ENCODE results near the gene NCEH1.
A peak's percentile ranks its signal among the peaks of the same experiment; 100 is the strongest.
"Not testable (repeated sequence)": the region's sequence is repeated elsewhere in the genome, so short reads cannot be mapped to it uniquely, and the experiment has no call there.

Gene NCEH1

DNA sequence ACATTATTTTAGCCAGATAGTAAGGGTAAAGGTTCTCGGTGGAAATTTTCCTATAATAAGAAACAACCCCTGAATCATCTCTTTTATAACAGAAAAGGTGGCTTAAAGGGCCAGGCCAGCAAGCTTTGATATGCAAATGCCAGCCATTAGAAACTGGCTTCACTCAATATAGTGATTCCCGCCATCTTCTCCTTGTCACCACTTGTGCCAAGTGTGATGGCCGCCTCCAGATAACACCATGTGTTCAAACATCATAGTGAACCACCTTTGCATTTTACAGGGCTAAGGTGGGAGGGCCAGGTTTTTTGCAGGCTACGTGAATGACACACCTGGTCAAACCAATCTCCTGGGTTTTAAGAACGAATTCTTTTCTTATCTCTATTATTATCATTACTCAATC, 31.3 kb downstream of the NCEH1 start:
- no peak for DNase-seq (ENCODE audit: low read depth in 2 of 3, low spot score in 1 of 3)

DNA sequence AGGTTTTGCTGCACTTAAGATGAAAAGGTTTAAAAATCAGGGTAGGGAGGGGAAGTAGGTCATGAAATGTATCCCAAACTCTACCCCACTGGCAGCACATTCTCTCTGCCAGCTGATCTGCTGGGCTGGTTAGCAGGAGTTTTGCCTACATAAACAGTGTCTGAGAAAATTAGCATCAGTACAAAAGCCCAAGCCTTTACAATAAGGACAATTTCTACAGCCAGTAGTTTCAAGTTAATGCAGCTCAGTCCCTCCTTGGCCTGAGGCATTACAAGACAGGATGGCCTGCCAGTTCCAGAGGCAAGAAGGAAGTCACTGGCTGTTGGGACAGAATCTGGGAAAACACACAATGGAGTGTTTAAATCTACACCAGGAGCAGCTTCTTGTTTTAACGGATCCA, 32.8 kb downstream of the NCEH1 start:
- no peak for DNase-seq (ENCODE audit: low read depth in 2 of 3, low spot score in 1 of 3)

DNA sequence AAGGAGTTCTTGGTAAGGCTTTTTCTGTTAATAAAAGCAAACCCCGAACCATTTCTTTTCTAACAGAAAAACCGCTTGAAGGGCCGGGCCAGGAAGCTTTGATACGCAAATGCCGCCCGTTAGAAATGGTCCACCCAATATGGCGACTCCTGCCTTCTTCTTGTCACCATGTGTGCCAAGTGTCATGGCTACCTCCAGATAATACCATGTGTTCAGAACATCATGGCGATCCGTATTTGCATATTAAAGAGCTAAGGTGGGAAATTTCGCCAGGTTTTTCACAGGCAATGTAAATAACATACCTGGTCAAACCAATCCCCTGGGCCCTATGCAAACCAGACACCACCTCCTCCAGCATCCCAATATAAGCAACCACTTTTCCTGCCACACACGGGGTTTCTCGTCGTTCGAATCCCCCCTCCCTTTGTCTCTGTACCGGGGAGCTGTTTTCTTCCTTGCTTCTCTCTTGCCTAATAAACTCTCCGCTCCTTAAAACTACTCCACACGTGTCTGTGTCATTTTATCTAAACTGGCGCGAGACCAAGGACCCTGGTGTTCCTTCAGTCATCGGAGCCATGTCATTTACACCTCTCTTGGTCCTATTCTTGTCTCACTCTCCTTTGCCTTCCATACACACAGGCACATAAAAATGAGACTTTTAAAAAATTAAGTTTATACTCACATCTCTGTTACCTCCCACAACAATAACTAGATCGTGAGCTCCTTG, 34.5 kb downstream of the NCEH1 start:
- DNase-seq (ENCODE audit: low read depth in 2 of 3, low spot score in 1 of 3), result no peak

DNA sequence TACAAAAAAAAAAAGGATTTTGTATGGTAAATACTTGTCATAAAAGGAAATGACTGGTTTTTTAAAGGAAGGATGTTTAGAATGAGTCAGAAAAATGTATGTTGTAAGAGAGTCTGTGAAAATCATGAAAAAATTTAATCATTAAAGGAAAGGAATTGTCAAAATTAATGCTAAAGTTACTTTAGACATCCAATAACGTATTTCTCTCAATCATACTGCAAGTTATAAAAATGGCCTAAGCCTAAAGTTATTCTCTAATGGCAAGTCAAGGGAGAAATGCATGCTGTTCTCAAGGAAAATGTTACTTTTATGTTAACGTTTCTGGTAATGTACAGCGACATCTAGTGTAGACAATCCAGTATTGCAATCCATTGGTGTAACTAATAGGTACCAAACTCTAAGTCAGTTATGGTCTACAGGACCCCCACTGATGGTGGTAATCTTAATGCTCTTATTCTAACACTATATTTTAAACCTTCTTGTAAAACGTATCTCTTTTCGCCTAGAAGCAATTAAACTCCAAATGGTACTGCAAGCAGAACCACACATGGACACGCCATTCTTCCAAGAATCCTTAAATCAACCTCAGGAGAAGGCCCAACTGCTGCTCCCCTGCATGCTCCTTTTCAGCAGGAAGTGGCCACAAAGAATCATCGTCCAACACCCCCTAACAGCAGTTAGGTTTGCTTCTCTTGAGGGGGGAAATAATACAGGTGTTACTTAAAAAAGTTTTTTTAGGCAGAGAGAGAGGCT, 35.2 kb downstream of the NCEH1 start:
- DNase-seq (ENCODE audit: low read depth in 2 of 3, low spot score in 1 of 3), result peak in 1 of 3 donors; percentile 42

DNA sequence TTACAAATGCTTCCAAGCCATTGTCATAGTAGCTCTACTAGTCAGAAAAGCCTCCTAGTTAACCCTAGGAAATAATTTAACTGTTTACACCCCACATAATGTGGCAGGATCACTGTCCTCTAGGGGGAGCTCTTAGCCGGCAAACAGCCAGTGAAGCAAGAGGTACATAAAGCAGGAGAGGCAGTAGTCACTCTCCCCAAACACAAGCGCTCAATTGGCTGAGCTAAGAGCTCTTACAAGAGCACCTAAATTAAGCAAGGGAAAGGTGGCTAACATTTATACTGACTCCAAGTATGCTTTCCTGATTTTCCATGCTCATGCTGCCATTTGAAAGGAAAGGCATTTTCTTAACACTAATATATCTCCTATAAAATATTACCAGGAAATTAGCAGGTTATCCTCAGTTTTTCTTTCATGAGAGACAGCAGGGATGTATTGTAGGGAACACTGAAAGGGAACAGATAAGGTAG, 37.6 kb downstream of the NCEH1 start:
- DNase-seq (ENCODE audit: low read depth in 2 of 3, low spot score in 1 of 3), result peak; percentile 59 to 74 (median 61)

DNA sequence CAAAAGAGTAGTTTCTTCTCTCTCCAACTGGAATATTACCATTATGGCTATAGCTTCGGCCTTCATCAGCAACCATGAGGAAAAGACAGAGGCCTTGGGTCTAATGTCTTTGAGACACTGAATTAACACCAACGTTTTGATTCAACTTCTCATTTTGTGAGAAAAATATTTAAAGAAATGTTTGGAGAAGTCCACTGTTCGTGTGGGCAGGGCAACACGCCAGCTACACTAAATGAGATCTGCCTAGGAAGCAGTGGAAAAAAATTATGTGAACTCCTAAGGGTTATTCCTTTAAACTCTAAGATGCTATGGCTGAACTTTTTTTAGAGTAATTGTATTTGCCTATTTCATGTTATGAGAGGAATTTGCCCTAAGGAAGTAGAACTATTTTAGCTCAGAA, 41.8 kb downstream of the NCEH1 start:
- DNase-seq (ENCODE audit: low read depth in 2 of 3, low spot score in 1 of 3), result no peak

DNA sequence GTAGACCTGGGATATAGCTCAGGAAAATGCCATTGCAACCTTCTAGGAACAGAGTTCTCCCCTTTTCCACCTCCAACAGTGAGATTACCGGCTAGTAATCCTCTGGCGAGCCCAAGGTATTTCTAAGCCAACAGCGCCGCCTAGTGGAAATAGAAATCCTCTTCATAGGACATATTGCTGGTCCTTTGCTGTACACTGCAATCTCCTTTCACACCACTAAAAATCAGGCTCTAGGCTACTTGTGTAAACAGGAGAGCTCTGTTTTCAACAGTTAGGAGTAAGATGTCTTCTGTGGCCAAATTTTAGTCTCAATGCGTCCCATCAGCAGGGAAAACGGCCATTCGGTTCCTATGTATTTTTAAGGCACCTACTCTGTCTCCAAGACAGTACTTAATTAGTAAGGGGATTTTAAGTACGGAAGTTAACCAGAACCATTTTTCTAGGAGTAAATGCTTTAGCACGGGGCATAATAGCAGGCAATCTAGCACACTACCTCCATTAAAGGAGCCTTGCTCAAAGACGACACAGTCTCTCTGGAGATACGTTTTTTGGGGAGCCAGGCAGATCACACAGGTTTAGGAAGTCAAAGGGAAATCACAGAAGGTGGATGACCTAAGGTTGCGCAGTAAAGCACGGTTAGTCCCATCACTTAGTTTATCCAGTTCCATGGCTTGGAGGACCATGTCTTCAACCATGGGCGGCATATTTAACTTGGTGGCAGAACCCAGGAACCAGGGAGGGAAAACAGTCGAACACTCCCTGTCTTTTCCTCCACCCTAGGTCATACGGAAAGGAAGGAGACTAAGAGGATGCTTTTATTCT, 43.8 kb downstream of the NCEH1 start:
- peak; percentile 58 to 84 (median 65) for DNase-seq (ENCODE audit: low read depth in 2 of 3, low spot score in 1 of 3)

DNA sequence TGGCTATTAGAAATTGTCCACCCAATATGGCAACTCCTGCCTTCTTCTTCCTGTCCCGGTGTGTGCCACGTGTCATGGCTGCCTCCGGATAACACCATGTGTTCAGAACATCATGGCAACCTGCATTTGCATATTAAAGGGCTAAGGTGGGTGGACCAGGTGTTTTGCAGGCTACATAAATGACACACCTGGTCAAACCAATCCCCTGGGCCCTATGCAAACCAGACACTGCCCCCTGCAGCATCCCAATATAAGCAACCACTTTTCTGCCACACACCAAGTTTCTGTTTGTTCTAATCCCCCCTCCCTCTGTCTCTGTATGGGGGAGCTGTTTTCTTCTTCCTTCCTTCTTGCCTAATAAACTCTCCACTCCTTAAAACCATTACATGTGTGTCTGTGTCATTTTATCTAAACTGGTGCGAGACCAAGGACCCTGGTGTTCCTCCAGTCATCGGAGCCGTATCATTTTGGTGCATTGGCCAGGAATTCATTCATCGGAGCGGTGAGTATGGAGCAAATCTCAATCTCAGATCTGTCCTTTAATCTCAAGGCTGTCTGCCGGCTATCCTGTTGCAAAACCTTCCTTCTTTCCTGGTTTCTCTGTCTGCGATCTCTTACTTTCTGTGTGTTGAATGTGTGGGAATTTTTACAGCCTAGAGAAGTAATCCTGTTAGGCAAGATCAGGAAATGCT, 44.5 kb downstream of the NCEH1 start:
- no peak for DNase-seq (ENCODE audit: low read depth in 2 of 3, low spot score in 1 of 3)

DNA sequence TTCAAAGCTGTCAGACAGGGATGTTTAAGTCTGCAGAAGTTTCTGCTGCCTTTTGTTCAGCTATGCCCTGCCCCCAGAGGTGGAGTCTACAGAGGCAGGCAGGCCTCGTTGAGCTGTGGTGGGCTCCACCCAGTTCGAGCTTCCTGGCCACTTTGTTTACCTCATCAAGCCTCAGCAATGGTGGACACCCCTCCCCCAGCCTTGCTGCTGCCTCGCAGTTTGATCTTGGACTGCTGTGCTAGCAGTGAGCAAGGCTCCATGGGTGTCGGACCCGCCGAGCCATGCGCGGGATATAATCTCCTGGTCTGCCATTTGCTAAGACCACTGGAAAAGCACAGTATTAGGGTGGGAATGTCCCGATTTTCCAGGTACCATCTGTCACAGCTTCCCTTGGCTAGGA, 45.4 kb downstream of the NCEH1 start:
- not testable (repeated sequence) for DNase-seq (ENCODE audit: low read depth in 2 of 3, low spot score in 1 of 3)

DNA sequence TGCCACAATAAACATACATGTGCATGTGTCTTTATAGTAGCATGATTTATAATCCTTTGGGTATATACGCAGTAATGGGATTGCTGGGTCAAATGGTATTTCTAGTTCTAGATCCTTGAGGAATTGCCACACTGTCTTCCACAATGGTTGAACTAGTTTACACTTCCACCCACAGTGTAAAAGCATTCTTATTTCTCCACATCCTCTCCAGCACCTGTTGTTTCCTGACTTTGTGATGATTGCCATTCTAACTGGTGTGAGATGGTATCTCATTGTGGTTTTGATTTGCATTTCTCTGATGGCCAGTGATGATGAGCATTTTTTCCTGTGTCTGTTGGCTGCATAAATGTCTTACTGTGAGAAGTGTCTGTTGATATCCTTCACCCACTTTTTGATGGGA, 50.4 kb downstream of the NCEH1 start:
- not testable (repeated sequence) for DNase-seq (ENCODE audit: low read depth in 2 of 3, low spot score in 1 of 3)

DNA sequence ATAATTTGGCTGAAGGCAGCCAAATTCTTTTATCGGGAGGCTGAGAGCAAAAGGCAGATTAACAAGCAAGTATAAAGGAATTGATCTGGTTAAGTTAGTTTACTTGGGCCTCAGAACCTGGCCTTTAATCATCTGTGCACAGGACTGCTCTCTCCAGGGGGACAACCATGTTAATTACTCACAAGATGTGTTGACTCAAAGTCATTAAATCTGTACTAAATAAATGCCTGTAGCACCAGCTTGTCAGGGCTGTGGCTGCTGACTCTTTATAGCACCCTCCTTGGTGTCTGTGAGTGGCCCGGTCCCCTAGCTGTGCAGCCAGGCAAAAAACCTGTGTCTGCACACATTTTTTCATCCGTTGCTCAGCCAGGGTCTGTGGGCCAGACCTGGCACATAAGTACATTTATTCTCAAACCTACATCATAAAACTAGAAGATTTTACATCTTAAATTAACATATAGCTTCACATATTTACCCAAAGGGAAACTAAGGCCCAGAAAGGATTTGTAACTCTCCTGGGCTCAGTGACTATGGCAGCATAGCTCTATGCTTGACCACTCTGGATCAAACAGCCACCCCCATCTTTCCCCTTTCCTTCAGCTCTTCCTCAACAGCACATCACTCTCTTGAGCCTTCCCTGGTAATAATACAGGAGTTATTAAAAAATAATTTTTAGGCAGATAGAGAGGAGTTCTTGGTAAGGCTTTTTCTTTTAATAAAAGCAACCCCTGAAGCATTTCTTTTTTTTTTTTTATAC, 51.4 kb downstream of the NCEH1 start:
- DNase-seq (ENCODE audit: low read depth in 2 of 3, low spot score in 1 of 3), result no peak

DNA sequence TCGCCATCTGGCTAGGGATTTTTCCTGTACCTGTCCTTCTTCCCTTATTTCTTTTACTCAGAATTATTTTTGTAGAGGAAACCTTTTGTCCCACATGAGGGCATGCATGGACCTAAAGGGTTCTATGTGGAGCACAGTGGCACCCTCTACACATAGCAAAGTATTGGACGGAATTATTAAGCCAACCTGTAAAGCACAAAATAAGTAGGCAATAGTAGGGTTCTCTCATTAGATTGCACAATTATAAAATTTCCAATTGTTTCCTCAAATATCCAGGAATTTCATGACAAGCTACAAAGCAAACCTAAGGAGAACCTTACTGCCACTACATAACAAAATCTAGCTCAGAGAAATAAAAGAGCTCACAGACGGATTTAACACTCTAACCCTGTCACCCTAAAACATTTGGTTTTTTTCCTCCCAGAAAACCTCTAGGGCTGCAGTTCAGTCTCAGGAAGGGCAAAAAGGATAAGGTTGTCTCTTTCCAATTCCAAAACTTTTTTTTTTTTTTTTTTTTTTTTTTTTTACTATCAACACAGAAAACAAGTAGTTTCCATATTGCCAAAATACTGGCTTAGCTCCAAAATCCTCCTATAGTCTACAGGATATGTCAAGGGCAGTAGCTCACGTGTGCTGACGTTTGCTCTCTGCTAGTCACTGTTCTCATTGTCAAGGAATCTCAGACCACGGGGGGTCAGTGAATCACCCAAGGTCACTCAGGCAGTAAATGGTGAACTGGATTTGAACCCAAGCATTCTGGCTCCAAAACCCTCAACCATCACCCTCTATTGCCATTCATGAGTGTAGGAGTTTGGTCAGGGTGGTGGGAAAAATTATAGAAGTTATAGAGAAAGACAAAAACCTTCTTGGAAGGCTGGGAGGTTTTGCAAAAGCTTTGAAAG, 52.3 kb downstream of the NCEH1 start:
- DNase-seq (ENCODE audit: low read depth in 2 of 3, low spot score in 1 of 3), result no peak

DNA sequence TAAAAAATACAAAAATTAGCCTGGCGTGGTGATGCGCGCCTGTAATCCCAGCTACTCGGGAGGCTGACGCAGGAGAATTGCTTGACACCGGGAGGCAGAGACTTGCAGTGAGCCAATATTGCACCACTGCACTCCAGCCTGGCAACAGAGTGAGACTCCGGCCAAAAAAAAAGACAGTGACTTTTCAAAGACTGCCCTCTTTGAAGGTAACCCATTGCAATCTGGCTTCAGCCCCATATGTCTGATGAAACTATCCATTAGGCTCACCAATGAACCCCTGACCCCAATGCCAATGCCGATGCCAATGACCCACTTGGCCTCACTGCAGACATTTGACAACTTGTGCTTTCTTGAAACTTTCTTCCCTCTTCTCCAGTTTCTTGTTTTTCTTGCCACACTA, 54.3 kb downstream of the NCEH1 start:
- DNase-seq (ENCODE audit: low read depth in 2 of 3, low spot score in 1 of 3), result no peak

DNA sequence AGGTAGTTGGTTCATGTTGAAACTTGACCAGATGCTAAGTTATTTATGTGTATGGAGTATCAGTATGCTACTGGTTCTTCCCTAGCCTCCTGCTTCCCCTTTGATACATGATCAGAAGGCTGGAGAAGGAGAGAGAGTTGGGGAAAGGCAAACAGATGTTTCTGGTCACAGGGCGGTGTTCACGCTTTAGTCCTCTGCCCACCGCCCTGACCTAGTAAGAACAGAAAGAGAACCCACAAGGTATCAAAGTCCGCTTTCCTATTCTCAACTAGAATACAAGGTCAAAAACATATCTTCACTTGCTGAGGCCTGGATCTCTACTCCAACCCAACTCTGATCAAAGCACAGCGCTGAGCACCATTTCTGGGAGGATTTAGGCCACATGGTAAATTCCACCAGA, 55.5 kb downstream of the NCEH1 start:
- no peak for DNase-seq (ENCODE audit: low read depth in 2 of 3, low spot score in 1 of 3)

DNA sequence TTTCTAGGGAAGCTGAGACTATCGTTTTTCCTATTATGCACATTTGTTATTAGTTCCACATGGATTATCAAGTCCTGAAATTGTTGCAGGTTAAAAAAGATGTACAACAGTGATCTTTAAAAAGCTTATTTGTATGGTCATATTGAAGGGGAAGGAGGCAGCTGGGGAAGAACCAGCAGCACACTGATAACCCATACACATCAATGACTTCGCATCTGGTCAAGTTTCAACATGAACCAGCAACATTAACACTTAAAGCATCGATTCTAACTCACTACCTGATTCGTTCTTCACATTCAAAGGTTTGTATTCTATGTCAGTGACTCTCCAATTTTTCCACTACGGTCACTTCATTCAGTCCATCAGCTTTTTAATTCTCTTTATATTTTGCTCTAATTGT, 56.4 kb downstream of the NCEH1 start:
- no peak for DNase-seq (ENCODE audit: low read depth in 2 of 3, low spot score in 1 of 3)

DNA sequence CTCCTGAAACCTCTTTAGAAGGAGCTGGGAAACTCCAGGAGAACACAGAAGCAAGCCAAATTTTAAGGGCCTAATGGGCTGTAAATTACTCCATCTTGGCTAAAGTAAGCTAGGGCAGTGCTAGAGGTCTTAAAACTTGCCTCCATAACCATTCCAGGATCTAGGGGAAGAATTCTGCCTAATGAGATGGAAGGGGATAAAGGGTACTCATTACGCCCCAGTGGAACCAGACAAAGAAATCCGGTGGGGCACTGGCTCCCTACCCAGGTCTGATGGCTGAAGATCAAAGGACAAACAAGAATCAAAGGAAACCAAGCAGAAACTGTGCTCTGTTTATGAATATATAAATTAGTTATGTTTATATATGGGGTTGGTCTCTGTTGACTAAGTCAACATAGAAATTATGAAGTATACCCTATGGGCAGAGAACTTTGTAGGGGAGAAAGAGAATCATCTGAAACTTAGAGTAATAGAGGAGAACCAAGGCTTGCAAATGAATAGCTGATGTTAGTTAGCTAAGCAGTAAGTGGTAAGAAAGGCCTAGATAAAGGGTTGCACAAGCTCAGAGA, 57.8 kb downstream of the NCEH1 start:
- DNase-seq (ENCODE audit: low read depth in 2 of 3, low spot score in 1 of 3), result no peak

DNA sequence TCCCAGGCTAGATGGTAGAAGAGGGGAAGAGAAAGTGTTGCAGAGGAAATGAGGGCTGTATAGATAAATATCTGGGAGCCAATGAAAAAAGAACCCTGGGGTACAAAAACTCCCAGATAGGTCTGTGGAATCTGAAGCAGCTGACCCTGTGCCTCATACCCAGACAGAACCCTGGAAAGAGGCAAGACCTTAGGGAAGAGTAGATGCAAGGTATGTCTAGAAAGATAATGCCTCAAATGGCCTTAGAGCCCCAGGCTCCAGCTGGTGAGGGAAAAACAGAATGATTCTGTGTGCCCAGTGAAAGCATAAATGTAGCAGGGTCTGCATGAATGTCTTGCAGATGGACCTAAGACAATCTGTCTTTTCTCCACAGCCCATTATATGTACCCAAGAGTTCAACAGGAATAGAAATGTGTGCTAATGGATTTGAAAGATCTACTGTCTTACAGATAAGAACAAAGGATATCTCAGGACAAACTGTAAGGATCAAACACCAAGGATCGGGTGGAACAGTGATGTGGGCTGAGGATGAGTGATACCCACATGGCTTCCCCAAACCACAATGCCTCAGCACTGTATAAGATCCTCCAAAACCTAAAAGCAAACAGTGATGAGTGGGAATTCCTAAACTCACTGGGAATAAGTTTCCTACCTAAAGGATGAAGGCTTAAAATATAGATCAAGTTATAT, 58.8 kb downstream of the NCEH1 start:
- DNase-seq (ENCODE audit: low read depth in 2 of 3, low spot score in 1 of 3), result no peak

DNA sequence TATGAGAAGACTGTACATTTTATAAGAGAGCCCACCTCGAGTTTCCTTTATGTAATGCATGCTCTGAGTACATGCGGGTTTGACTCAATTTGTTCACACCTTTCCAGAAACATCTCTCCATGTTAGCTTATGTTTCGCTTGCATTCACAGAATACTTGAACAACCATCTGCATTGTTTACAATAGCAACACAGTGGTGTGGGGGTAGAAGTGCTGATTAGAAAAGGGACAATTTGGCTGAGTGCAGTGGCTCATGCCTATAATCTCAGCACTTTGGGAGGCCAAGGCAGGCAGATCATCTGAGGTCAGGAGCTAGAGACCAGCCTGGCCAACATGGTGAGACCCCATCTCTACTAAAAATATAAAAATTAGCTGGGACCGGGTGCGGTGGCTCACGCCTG, 60.9 kb downstream of the NCEH1 start:
- no peak for DNase-seq (ENCODE audit: low read depth in 2 of 3, low spot score in 1 of 3)

DNA sequence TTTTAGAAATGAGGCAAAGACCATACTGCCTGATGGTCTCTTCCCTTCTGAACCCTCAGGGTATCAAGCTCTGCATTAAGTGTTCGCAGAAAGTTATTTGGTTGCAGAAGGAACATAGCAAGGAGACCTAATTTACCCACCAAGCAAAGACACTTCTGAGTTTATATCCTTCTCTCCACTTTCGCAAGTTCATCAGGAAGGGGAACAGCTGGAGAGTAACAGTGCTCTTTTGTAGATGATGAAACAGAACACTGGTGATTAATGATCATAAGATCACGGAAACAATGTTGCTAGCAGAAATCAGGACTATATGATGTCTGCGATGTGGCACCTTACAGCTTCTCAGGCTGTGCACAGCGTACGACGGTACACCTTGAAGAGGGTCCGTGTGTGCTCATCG, 62.1 kb downstream of the NCEH1 start:
- no peak for DNase-seq (ENCODE audit: low read depth in 2 of 3, low spot score in 1 of 3)

Measured in stimulated activated CD4-positive, alpha-beta T cell treated with anti-CD3 and anti-CD28 coated beads, Interleukin-12 subunit alpha, Interleukin-12 subunit beta, amount 100 ng/mL, for 48 hours (primary cell).